Cardiac septum (tissue), 1 donor: ENCODE measurements around the gene WBP1L. TPM values are rescaled to one million over a fixed set of nuclear protein-coding genes. Genes with fewer than 3 reads are reported as not detected.
"Not testable (repeated sequence)": the region's sequence is repeated elsewhere in the genome, so short reads cannot be mapped to it uniquely, and the experiment has no call there.

Source experiments
- DNase-seq: peaks from one replicate; pipeline ENCODE4 v3.0.0-alpha.2; 2020; ENCODE audit warnings: low spot score
- intact Hi-C: fragments of 100-400 bp; cut with DNase I; formaldehyde crosslinking; loops from one replicate; pipeline ENCODE4 v1.14.0; 2022
- total RNA-seq: library from RNA; stranded (reverse); fragmentation: NEBNext Ultra II Directional; extraction: Animal tissue kit (Norgen Biotek cat#: 25700); gene quantifications from one replicate; pipeline ENCODE4 v1.2.1, GENCODE V29; 2021
- donor health status: DM: no; HTN: no; CAD: no.

Gene WBP1L
- total RNA-seq, 1 donor from 2014 or later, result 19.2 TPM

GRCh38 chr10:102720337-102720736 lies 23.4 kb upstream of the WBP1L start:
- intact Hi-C loops, result no loop called here
- peak; percentile 19 for DNase-seq

DNA sequence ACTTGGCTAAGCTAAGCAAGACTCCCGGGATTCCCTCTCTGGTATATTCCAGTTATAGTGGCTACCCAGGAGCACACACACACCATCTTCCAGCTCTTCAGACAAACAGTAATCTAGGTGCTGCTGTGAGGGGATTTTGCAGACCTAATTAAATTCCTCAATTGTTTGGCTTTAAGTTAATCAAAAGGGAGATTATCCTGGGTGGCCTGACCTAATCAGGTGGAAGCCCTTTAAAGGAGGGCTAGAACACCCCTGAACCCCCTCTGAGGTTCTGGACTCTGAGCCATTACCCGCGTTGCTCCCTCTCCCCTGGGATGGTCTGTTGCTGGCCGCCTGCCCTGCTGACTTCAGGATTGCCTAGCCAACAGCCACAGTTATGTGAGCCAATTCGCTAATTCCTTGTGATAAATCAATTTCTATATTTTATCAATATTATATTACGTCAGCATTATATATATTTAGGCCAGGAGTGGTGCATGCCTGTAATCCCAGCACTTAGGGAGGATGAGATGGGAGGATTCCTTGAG lies 22.9 kb upstream of the WBP1L start:
- intact Hi-C loops, result no loop called here
- DNase-seq, result peak; percentile 29

- DNase-seq, result no peak
- intact Hi-C loops, result no loop called here
Observed at GRCh38 chr10:102721954-102722353, 21.8 kb upstream of the WBP1L start.

- no peak for DNase-seq
- intact Hi-C loops, result no loop called here
Observed at GRCh38 chr10:102723989-102724388, 19.8 kb upstream of the WBP1L start.

DNA sequence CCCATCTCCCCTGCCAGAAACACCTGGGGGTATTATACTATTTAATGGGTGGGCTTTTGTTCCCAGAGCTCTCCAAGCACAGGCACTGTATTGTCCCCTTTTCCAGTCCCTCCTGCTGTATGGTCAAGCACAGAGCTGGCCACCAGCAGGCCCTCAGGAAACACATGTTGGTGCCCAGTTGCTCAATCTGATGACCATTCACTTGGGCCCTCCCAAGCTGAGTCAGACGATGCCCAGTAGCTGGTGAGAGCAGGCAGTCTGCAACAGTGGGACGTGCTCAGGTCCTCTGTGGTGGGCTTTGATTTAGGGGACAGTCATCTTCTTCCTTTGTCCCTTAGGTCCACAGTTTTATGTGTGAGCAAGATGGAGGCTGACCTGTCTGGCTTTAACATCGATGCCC lies 17.5 kb upstream of the WBP1L start:
- DNase-seq, result no peak
- intact Hi-C loops, result loop anchor here (5.0 kb wide), 2 partner anchors 111 to 341 kb away; partner anchors contain the start of gene CYP17A1

- intact Hi-C loops, result loop anchor here (5.0 kb wide), 2 partner anchors 110 to 340 kb away; partner anchors contain the start of gene CYP17A1
- DNase-seq, result no peak
Observed at GRCh38 chr10:102727037-102727818, 16.5 kb upstream of the WBP1L start.

- intact Hi-C loops, result loop anchor here (2.0 to 10.0 kb wide), 4 partner anchors 108 to 515 kb away; partner anchors contain the start of genes CYP17A1 and RPEL1
Observed at GRCh38 chr10:102729029-102730026, 14.4 kb upstream of the WBP1L start.

DNA sequence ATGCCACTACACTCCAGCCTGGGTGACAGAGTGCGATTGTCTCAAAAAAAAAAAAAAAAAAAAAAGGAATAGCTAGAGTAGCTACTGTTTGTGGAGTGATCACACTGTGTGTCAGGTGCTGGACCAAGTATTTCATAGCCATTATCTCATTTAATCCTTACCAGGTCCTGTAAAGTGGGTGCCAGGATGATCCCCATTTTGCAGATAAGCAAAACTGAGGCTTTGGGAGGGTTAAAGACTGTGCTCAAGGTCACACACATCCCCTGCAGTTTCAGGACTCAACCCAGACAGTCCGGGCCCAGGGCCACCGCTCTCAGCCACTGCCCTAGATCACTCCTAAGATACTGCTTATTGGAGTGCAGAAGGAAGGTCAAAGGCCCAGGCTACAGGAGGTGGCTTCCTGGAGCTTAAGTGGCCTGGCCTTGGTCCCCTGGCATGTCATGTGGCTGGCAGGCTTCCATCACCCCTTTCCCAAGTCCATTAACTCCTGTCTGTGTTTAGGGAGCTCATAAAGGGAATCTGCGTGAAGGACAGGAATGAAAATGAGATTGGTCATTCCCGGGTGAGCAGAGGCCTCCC lies 12.4 kb upstream of the WBP1L start:
- intact Hi-C loops, result loop anchor here (10.0 kb wide), 1 partner anchor 513 kb away; the partner anchor contains the start of gene RPEL1
- no peak for DNase-seq

More at GRCh38 chr10:102729029-102730026, 14.4 kb upstream of the WBP1L start:
- peak; percentile 95 for DNase-seq

DNA sequence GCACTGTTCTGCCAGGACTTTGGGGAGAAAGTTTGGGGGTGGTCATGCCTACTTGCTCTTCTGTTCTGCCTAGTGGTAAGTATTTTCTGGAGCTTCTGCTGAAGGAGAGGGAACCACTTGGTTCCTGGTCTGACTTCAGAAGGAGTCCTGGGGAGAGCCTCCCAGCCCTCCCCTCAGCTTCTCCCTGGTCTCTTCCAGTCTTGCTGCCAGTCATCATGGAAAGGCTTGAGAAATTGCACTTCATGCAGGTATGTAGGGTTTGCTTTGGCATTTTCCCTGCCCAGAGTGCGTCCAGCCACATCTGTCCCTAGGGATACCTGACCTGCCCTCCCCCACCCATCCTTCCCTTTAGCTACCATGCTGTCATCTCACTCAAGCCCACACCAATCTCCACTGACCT lies 11.1 kb upstream of the WBP1L start:
- intact Hi-C loops, result loop anchor here (10.0 kb wide), 1 partner anchor 512 kb away; the partner anchor contains the start of gene RPEL1
- DNase-seq, result no peak

DNA sequence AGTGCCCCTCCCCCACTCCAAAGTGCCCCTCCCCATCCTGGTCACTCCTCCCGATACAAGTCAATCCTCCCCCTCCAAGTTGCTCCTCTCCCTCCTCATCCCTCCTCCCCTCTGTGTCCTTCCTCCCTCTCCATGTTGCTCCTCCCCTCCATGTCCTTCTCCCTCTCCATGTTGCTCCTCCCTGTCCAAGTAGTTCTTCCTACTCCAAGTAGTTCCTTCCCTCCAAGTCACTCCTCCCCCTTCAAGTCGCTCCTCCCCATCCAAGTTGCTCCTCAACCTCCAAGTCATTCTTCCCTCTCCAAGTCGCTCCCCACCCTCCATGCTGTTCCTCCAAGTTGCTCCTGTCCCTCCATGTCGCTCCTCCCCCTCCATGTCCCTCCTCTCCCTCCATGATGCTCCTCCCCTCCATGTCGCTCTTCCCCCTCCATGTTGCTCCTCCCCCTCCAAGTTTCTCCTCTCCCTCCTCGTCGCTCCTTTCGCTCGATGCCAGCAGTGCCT lies 8.6 kb upstream of the WBP1L start:
- DNase-seq, result no peak
- intact Hi-C loops, result loop anchor here (10.0 kb wide), 1 partner anchor 510 kb away; the partner anchor contains the start of gene RPEL1

DNA sequence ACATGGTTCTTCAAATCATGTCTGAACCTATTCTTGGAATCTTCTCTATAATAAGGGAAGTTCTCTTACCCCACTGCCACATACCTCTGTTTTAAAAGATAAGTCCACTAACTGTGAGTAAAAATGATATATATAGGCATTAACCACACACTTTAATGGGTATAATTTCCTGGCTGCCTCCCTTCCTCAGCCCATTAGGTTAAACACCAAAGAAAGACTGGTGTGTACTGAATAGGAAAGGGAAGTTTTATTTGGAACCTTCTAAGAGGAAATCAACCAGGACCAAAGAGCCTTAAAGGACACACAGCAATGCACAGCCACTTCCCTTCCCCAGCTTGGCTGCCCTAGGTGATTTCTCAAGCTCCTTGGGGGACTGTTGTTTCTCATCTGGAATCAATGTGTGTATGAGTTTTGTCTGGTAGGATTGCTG lies 5.0 kb upstream of the WBP1L start:
- DNase-seq, result no peak
- intact Hi-C loops, result loop anchor here (10.0 kb wide), 1 partner anchor 506 kb away; the partner anchor contains the start of gene RPEL1

GRCh38 chr10:102740229-102740628 lies 3.5 kb upstream of the WBP1L start:
- intact Hi-C loops, result no loop called here
- DNase-seq, result no peak

DNA sequence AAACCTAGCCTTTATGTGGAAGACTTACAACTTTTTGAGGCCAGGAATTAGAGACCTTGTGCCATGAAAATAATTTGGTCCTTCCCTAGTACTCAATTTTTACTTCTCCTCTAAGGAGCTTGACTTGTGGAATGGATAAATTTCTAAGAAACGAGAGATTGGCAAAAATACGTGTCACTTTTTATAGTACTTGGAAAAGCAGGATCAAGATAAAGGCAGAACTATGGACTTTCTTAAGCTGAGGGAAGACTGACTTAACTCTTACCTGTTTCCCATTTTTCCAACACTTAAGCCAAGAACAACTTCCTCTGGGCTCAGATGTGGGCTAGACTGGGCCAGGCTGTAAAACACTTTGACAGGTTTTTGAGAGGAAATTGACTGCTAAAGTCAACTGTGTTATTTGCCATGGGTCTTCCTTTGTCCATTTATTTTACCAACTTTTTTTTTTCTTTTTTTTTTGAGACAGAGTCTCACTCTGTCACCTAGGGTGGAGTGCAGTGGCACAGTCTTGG lies 2.0 kb upstream of the WBP1L start:
- DNase-seq, result no peak
- intact Hi-C loops, result loop anchor here (2.0 kb wide), 1 partner anchor 35 kb away; no protein-coding TSS in a partner anchor

- not testable (repeated sequence) for DNase-seq
- intact Hi-C loops, result loop anchor here (2.0 kb wide), 1 partner anchor 34 kb away; no protein-coding TSS in a partner anchor
Observed at GRCh38 chr10:102742313-102742712, 1.4 kb upstream of the WBP1L start.

GRCh38 chr10:102743078-102743587 lies 615 bp upstream of the WBP1L start:
- DNase-seq, result no peak
- intact Hi-C loops, result loop anchor here (2.0 kb wide), 1 partner anchor 34 kb away; no protein-coding TSS in a partner anchor

DNA sequence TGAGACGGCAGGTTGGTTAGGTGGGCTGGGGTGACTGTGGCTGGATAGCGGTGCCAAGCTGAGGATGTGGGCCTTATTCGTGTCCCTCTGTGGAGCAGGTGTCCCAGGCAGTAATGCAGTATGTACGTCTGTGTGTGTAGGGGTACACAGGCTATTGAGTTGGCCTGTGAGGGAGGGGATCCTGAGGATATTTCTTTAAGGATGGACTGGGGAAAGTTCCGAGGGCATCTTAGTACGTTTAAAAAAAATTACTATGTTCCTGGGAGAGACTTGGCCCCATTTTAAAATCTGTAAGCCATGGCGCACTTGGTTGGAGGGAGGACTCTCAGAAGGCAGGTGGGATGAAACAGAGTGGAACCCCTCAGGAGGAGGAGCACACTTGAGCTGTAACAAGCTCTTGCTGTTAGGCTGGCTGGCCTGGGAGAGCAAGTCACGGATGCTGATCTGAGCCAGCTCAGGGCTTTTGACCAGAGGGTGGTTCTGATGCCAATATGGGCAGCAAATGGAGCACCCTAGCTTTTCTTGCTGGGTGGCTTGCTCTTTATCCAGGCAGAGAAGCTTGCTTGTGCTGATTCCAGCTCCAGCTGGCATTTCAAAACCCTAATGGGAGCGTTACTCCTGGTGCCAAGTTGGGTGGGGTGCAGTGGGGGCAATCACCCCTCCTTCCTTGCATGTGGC lies 765 bp downstream of the WBP1L start:
- intact Hi-C loops, result no loop called here
- DNase-seq, result no peak

- DNase-seq, result no peak
- intact Hi-C loops, result no loop called here
Observed at GRCh38 chr10:102745157-102745556, 1.4 kb downstream of the WBP1L start.
